Measurements from ENCODE around the gene CACNA2D3. TPM values are rescaled to one million over a fixed set of nuclear protein-coding genes. Genes with fewer than 3 reads are reported as not detected.

The CACNA2D3 gene
- total RNA-seq, 2 donors from 2014 or later = 0.97 TPM; not detected in 1

GRCh38 chr3:54517424-54517823, 395.1 kb downstream of the CACNA2D3 start:
- no peak for TF ChIP-seq CTCF (conservative IDR thresholded peaks at IDR 0.05)
- Mint-ChIP-seq H3K36me3 (ENCODE audit: low read depth) (no peaks in the 10 kb centered on the region), H3K4me1 (no peaks in the 10 kb centered on the region), H3K9me3 (peaks cover 9% of the 10 kb centered on the region), H3K4me3 (no peak overlapping the region), H3K27ac (no peak overlapping the region), H3K27me3 (ENCODE audit: insufficient read depth) (no peaks in the 10 kb centered on the region)
- Histone ChIP-seq H3K27ac (ENCODE audit: low read depth, low read length) (no peak overlapping the region), H3K9ac (ENCODE audit: extremely low read depth, low read length, poor library complexity, severe bottlenecking) (no peak overlapping the region), H3K4me3 (ENCODE audit: low read length) (no peak overlapping the region), H3K27me3 (ENCODE audit: control insufficient read depth, insufficient read depth, low read length, poor library complexity, severe bottlenecking) (no peaks in the 10 kb centered on the region), H3K36me3 (ENCODE audit: control insufficient read depth, insufficient read depth, low read length) (no peaks in the 10 kb centered on the region), H3K4me1 (ENCODE audit: control insufficient read depth, insufficient read depth, low read length) (no peaks in the 10 kb centered on the region), H3K9me3 (ENCODE audit: control insufficient read depth, low read length) (no peaks in the 10 kb centered on the region)
- 71 to 84% methylated on average over 6 to 8 of the region's 8 CpGs for WGBS, 2 experiments (ENCODE audit: insufficient coverage in 1 of 2, insufficient read length in 1 of 2)
- no peak for DNase-seq

GRCh38 chr3:54518011-54518675, 395.8 kb downstream of the CACNA2D3 start:
- H3K9ac ChIP-seq (ENCODE audit: extremely low read depth, low read length, poor library complexity, severe bottlenecking) = no peak overlapping the region
- no peaks in the 10 kb centered on the region for H3K27me3 ChIP-seq (ENCODE audit: control insufficient read depth, insufficient read depth, low read length, poor library complexity, severe bottlenecking)
- no peak overlapping the region for H3K4me3 Mint-ChIP-seq
- no peak overlapping the region for H3K4me3 ChIP-seq (ENCODE audit: low read length)
- no peaks in the 10 kb centered on the region for H3K36me3 Mint-ChIP-seq (ENCODE audit: low read depth)
- H3K4me1 ChIP-seq (ENCODE audit: control insufficient read depth, insufficient read depth, low read length) = no peaks in the 10 kb centered on the region
- peaks cover 1% of the 10 kb centered on the region for H3K9me3 Mint-ChIP-seq
- H3K27ac Mint-ChIP-seq = no peak overlapping the region
- H3K9me3 ChIP-seq (ENCODE audit: control insufficient read depth, low read length) = no peaks in the 10 kb centered on the region
- H3K27me3 Mint-ChIP-seq (ENCODE audit: insufficient read depth) = no peaks in the 10 kb centered on the region
- no peak for DNase-seq
- H3K4me1 Mint-ChIP-seq = no peaks in the 10 kb centered on the region
- 92 to 93% methylated on average over 5 to 8 of the region's 8 CpGs for WGBS, 2 experiments (ENCODE audit: insufficient coverage in 1 of 2, insufficient read length in 1 of 2)
- no peak overlapping the region for H3K27ac ChIP-seq (ENCODE audit: low read depth, low read length)
- H3K36me3 ChIP-seq (ENCODE audit: control insufficient read depth, insufficient read depth, low read length) = no peaks in the 10 kb centered on the region
- TF ChIP-seq CTCF (conservative IDR thresholded peaks at IDR 0.05) = no peak

GRCh38 chr3:54519493-54519892, 397.1 kb downstream of the CACNA2D3 start:
- Histone ChIP-seq H3K27ac (ENCODE audit: low read depth, low read length) (no peak overlapping the region), H3K36me3 (ENCODE audit: control insufficient read depth, insufficient read depth, low read length) (no peaks in the 10 kb centered on the region), H3K9me3 (ENCODE audit: control insufficient read depth, low read length) (no peaks in the 10 kb centered on the region), H3K4me1 (ENCODE audit: control insufficient read depth, insufficient read depth, low read length) (no peaks in the 10 kb centered on the region), H3K9ac (ENCODE audit: extremely low read depth, low read length, poor library complexity, severe bottlenecking) (no peak overlapping the region), H3K27me3 (ENCODE audit: control insufficient read depth, insufficient read depth, low read length, poor library complexity, severe bottlenecking) (no peaks in the 10 kb centered on the region), H3K4me3 (ENCODE audit: low read length) (no peak overlapping the region)
- DNase-seq = no peak
- no peak overlapping the region for H3K4me3 Mint-ChIP-seq
- H3K27ac Mint-ChIP-seq = no peak overlapping the region
- no peak for TF ChIP-seq CTCF (conservative IDR thresholded peaks at IDR 0.05)
- H3K36me3 Mint-ChIP-seq (ENCODE audit: low read depth) = no peaks in the 10 kb centered on the region
- no peaks in the 10 kb centered on the region for H3K4me1 Mint-ChIP-seq
- H3K9me3 Mint-ChIP-seq = no peaks in the 10 kb centered on the region
- H3K27me3 Mint-ChIP-seq (ENCODE audit: insufficient read depth) = peaks cover 1% of the 10 kb centered on the region
- WGBS, 2 experiments (ENCODE audit: insufficient coverage in 1 of 2, insufficient read length in 1 of 2) = 100% methylated on average over 1 to 2 of the region's 2 CpGs

Data from endodermal cell (in vitro differentiated cells).